Keratinocyte (primary cell): ENCODE data around the gene BDKRB1. TPM values are rescaled to one million over a fixed set of nuclear protein-coding genes. Genes with fewer than 3 reads are reported as not detected.

Experiments used
- DNase-seq: peaks from one replicate; pipeline ENCODE4 v3.0.0-alpha.2; 2011; ENCODE audit warnings: low read depth, missing footprints, low spot score
- FAIRE-seq: peaks from 2 replicates; lab custom pipeline; 2011; peaks lifted over from hg19 to GRCh38; lab: Jason Lieb, UNC
- H2AFZ ChIP-seq: 2 replicates; pipeline ENCODE4 v1.6.0; 2012; ENCODE audit warnings: low read length, control low read depth, inconsistent platforms; ENCODE audit not compliant: control insufficient read depth
- H3K27ac ChIP-seq: 2 replicates; pipeline ENCODE4 v1.5.1; 2011; ENCODE audit warnings: low read length; ENCODE audit not compliant: control insufficient read depth, insufficient read depth
- H3K27me3 ChIP-seq: 3 replicates; pipeline ENCODE4 v1.6.0; 2011; ENCODE audit warnings: low read length; ENCODE audit not compliant: control insufficient read depth, insufficient read depth; ENCODE audit errors: extremely low read depth
- H3K36me3 ChIP-seq, 2 experiments: 2 replicates in 1 of 2; 3 replicates in 1 of 2; pipeline ENCODE4 v1.5.1; 2011; ENCODE audit warnings: low read length in 2 of 2, mild to moderate bottlenecking in 1 of 2; ENCODE audit not compliant: control insufficient read depth in 2 of 2, insufficient read depth in 2 of 2; ENCODE audit errors: extremely low read depth in 1 of 2
- H3K4me1 ChIP-seq: 3 replicates; pipeline ENCODE4 v1.5.1; 2011; ENCODE audit warnings: low read length; ENCODE audit not compliant: control insufficient read depth, insufficient read depth; ENCODE audit errors: extremely low read depth
- H3K4me2 ChIP-seq: 3 replicates; pipeline ENCODE4 v1.6.0; 2011; ENCODE audit warnings: low read depth, low read length; ENCODE audit not compliant: control insufficient read depth, insufficient read depth; ENCODE audit errors: extremely low read depth
- H3K4me3 ChIP-seq, 3 experiments: fragments of 200-600 bp in 1 of 3; sonication (generic) in 1 of 3; 2 replicates in 2 of 3; 3 replicates in 1 of 3; pipeline ENCODE4 v1.5.1; 2011 to 2016; ENCODE audit warnings: low read length in 3 of 3, mild to moderate bottlenecking in 3 of 3, control low read depth in 2 of 3, inconsistent platforms in 1 of 3, low read depth in 1 of 3, mixed read lengths in 1 of 3, mixed run types in 1 of 3, moderate library complexity in 1 of 3; ENCODE audit not compliant: control insufficient read depth in 2 of 3, insufficient read depth in 2 of 3; ENCODE audit errors: extremely low read depth in 1 of 3
- H3K79me2 ChIP-seq: 2 replicates; pipeline ENCODE4 v1.6.0; 2012; ENCODE audit warnings: low read length; ENCODE audit not compliant: control insufficient read depth, insufficient read depth
- H3K9ac ChIP-seq: 3 replicates; pipeline ENCODE4 v1.6.0; 2011; ENCODE audit warnings: low read length; ENCODE audit not compliant: control insufficient read depth, insufficient read depth; ENCODE audit errors: extremely low read depth
- H3K9me1 ChIP-seq: 3 replicates; pipeline ENCODE4 v1.6.0; 2011; ENCODE audit warnings: low read length; ENCODE audit not compliant: control insufficient read depth, insufficient read depth; ENCODE audit errors: extremely low read depth
- H3K9me3 ChIP-seq: 2 replicates; pipeline ENCODE4 v1.5.1; 2012; ENCODE audit warnings: low read depth, low read length; ENCODE audit not compliant: control insufficient read depth
- H4K20me1 ChIP-seq: 3 replicates; pipeline ENCODE4 v1.6.0; 2011; ENCODE audit warnings: low read length; ENCODE audit not compliant: control insufficient read depth, insufficient read depth; ENCODE audit errors: extremely low read depth
- EZH2 ChIP-seq: IDR thresholded peaks from one replicate; pipeline ENCODE4 v1.6.1; 2012; ENCODE audit warnings: inconsistent platforms, mild to moderate bottlenecking, low read length, moderate library complexity
- dilution Hi-C: fragments of 300-500 bp; cut with MboI; formaldehyde crosslinking; loops from one replicate; pipeline ENCODE4 v1.7.0; 2020; ENCODE audit warnings: low sequenced_read_pairs; ENCODE audit not compliant: extremely low pct_ligation_motif_present
- polyA plus RNA-seq, 5 experiments: library from polyadenylated mRNA; depleted of rRNA in 3 of 5; stranded (reverse) in 3 of 5; stranded (forward) in 1 of 5; unstranded in 1 of 5; fragments of >200 nt; gene quantifications; 1 replicate in 1 of 5; 2 replicates in 3 of 5; 3 replicates in 1 of 5; pipeline versions ENCODE4 v1.2.1 to v1.2.3, GENCODE V29; 2011 to 2012; ENCODE audit warnings: missing spikeins in 2 of 5, low read depth in 1 of 5, low replicate concordance in 1 of 5
- TF ChIP-seq, protein P1 (sequence below), 3 experiments: IDR thresholded peaks in 1 of 3; conservative IDR thresholded peaks in 1 of 3; optimal IDR thresholded peaks in 1 of 3; 2 replicates in 2 of 3; 3 replicates in 1 of 3; pipeline versions ENCODE3 to v1.5.1; 2011; ENCODE audit warnings: low read length in 3 of 3, mild to moderate bottlenecking in 3 of 3, moderate library complexity in 2 of 3, control low read depth in 1 of 3, inconsistent platforms in 1 of 3; ENCODE audit not compliant: insufficient read depth in 2 of 3; ENCODE audit errors: extremely low read depth in 1 of 3

The BDKRB1 gene
- polyA plus RNA-seq, 1 donor (not counting 4 experiments of a cell fraction or from before 2014, with no cell fraction given): 3.4 TPM

DNA sequence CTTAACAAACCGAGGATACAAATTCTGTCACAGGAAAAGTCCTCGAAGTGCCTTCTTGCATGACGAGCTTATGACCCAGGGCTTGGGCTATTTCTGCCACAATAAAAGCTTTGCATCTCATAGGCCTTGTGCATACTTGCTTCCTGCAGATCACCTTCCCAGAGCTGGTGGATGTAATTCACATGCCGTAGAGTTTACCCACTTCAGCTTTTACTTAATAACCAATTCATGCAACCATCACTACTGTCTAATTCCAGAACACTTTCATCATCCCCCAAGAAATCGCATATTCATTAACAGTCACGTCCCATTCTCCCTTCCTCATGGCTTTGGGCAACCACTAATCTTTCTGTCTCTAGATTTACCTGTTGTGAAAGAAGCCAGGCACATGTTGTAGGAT, 9.0 kb upstream of the BDKRB1 start:
- H2AFZ ChIP-seq: no peak overlapping the region
- DNase-seq (no peak), FAIRE-seq (no peak)
- H3K27ac ChIP-seq: no peak overlapping the region
- H4K20me1 ChIP-seq: peaks cover under 1% of the 10 kb centered on the region
- no peaks in the 10 kb centered on the region for H3K9me3 ChIP-seq
- no peak for TF ChIP-seq EZH2
- TF ChIP-seq, protein P1, sequence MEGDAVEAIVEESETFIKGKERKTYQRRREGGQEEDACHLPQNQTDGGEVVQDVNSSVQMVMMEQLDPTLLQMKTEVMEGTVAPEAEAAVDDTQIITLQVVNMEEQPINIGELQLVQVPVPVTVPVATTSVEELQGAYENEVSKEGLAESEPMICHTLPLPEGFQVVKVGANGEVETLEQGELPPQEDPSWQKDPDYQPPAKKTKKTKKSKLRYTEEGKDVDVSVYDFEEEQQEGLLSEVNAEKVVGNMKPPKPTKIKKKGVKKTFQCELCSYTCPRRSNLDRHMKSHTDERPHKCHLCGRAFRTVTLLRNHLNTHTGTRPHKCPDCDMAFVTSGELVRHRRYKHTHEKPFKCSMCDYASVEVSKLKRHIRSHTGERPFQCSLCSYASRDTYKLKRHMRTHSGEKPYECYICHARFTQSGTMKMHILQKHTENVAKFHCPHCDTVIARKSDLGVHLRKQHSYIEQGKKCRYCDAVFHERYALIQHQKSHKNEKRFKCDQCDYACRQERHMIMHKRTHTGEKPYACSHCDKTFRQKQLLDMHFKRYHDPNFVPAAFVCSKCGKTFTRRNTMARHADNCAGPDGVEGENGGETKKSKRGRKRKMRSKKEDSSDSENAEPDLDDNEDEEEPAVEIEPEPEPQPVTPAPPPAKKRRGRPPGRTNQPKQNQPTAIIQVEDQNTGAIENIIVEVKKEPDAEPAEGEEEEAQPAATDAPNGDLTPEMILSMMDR (optimal IDR thresholded peaks at IDR 0.05 in 1 of 3, IDR thresholded peaks at IDR 0.05 in 1 of 3, conservative IDR thresholded peaks at IDR 0.05 in 1 of 3; ENCODE audit: extremely low read depth in 1 of 3, insufficient read depth in 2 of 3, low read length in 3 of 3): no peak
- H3K9ac ChIP-seq: no peak overlapping the region
- no peaks in the 10 kb centered on the region for H3K79me2 ChIP-seq
- no peaks in the 10 kb centered on the region for H3K27me3 ChIP-seq
- no peak overlapping the region for H3K4me2 ChIP-seq
- H3K9me1 ChIP-seq: no peaks in the 10 kb centered on the region
- H3K4me3 ChIP-seq: no peak overlapping the region
- H3K36me3 ChIP-seq: peaks cover 2% of the 10 kb centered on the region in 2 experiments
- H3K4me1 ChIP-seq: peaks cover 8% of the 10 kb centered on the region
- dilution Hi-C loops: no loop called here

DNA sequence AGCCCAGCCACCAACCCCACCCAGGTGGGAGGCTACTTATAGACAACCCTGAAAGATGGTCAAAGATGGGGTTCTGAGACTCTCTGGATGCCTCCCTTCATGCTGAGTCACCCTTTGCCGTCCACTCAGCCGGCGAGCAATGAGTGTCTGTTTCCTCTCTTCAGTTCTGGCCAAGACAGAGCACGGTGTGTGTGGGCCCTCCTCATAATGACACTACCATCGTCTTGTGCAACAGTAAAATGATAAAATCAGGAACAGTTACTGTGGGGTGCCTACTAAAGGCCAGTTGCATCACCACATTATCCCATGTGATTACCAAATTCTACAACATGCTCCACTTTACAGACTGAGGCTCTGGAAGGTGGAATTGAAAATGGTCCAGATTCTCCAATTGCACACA, 7.0 kb upstream of the BDKRB1 start:
- no peak overlapping the region for H3K9ac ChIP-seq
- no peak overlapping the region for H3K4me2 ChIP-seq
- dilution Hi-C loops: no loop called here
- H4K20me1 ChIP-seq: no peaks in the 10 kb centered on the region
- H3K79me2 ChIP-seq: no peaks in the 10 kb centered on the region
- no peaks in the 10 kb centered on the region for H3K27me3 ChIP-seq
- H2AFZ ChIP-seq: no peak overlapping the region
- DNase-seq (no peak), FAIRE-seq (no peak)
- H3K4me1 ChIP-seq: peaks cover 20% of the 10 kb centered on the region
- H3K9me3 ChIP-seq: no peaks in the 10 kb centered on the region
- no peak overlapping the region for H3K27ac ChIP-seq
- no peaks in the 10 kb centered on the region for H3K9me1 ChIP-seq
- no peaks in the 10 kb centered on the region for H3K36me3 ChIP-seq
- H3K4me3 ChIP-seq: no peak overlapping the region
- TF ChIP-seq, protein P1 (optimal IDR thresholded peaks at IDR 0.05 in 1 of 3, IDR thresholded peaks at IDR 0.05 in 1 of 3, conservative IDR thresholded peaks at IDR 0.05 in 1 of 3; ENCODE audit: extremely low read depth in 1 of 3, insufficient read depth in 2 of 3, low read length in 3 of 3): no peak
- no peak for TF ChIP-seq EZH2
